Stromal cell of bone marrow (primary cell): Measurements from ENCODE around the gene GSAP.

ENCODE experiments used
- DNase-seq: peaks from one replicate; pipeline ENCODE4 v3.0.0-alpha.2; 2012; ENCODE audit warnings: low read depth

The GSAP gene

GRCh38 chr7:77327067-77327931, 88.8 kb downstream of the GSAP start:
- DNase-seq: no peak

- no peak for DNase-seq
Observed at GRCh38 chr7:77326131-77326530, 90.0 kb downstream of the GSAP start.

DNA sequence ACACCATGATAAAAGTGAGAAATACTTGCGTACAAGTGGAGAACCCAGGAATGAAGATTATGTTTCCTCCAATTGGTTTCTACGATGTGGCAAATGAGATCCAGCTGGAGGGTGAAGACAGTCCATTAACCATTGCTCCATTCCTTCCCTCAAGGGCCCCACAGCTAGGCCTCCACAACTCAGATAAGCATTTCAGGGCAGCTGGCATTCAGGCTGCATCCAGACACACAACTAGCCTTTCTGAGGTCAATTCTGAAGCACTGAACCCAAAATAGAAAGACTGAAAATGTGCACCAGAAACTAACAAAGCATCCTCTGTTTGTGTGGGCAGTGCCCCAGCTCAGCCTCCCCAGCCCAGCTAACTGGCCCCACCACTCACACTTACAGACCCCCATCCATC, 94.8 kb downstream of the GSAP start:
- DNase-seq: no peak

DNA sequence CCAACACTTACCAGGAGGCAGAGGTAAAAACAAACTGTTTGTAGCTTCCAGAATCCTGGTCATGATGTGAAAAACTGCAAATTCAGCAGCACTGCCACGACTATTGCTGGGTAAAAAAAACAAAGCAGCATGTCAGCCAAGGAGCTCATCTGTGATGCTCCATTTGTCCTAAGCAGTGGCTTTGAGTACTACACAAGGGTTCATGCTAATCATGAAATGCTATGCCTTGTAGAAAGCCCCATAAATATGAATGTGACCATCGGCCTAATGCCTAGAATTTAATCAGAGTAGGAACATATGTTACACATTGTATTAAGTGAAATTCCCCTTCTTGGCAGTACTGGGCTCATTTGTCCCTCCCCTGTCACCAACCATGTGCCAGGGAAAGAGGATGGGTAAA, 95.4 kb downstream of the GSAP start:
- DNase-seq: no peak

- DNase-seq: no peak
Observed at GRCh38 chr7:77320137-77320536, 96.0 kb downstream of the GSAP start.

- DNase-seq: no peak
Observed at GRCh38 chr7:77318019-77318418, 98.1 kb downstream of the GSAP start.

DNA sequence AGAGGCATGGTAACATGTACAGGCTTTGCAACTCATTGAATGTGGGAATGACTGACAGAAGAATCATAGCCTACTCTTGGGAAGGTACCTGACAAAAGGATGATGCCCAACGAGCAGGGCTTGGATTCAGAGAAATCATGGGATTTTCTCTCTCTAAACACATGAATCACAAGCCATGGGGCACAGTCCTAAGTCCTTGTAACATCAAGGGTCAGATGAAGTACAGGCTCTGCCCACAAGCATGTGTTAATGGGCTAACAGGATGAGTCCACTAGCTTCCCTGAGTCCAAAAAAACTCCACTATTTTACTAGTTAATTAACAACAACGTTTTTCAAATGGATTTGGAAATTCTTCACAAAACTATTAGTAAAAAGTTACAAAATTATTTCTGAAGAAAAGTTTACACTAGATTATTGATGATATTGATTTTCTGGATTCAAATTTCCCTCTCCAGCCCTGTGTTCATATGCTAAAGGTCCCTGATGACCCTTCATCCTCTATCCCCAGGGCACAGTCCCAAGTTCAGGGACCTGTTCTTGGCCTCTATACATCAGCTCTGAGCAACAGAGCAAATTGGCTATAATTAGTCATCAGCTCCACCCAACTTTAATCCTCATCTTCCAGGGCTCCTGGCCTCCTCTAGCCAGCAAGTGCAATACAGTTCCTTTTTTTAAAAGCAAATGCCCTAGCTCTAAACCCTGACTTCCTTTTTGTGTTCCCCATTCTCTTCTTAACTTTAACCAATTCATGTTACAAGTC, 99.8 kb downstream of the GSAP start:
- no peak for DNase-seq

DNA sequence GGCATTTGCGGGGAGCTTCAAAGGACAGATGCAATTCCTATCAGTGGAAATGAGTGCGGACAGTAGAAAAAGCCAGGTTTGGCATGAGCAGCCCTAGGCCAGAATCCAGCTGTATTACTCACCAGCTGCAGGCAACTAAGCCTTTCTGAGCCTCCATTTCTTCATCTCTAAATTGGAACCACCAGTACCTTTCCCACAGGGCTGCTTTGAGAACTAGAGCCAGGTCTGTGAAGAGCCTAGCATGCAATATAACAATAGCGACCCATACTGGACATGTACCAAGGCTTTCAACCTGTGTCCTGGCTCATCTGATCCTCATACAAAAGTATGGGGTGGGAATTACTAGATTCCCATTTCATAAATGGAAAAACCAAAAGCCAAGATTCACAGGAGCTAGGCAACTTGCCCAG, 101.0 kb downstream of the GSAP start:
- no peak for DNase-seq

DNA sequence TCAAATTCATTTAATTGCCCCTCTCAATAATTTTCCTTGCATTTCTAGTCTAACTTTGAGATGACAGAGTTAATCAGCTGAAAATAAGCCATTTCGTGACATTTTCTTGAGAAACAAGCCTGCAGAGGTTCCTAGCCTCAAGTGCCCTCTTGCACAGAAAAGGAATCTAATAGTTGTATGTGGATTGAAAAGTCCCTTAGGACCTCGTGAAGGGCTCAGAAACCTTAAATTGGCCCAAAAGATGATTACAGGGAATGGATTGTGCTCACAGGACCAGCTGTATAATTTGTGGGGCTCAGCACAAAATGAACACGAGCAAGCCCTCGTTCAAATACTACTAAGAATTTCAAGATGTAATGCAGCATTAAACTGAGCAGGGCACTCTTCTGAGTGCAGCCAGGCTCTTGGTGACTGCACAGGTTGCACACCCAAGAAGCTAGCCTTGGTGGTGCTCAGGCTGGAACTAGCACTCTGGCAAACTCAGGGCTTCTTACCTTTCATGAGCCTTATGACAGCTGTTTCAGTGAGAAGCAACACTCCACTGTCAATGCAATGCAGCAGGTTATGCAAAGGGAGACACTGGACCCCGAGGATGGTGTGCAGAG, 102.2 kb downstream of the GSAP start:
- DNase-seq: no peak

GRCh38 chr7:77313085-77313484, 103.1 kb downstream of the GSAP start:
- no peak for DNase-seq

GRCh38 chr7:77310982-77311381, 105.2 kb downstream of the GSAP start:
- DNase-seq: no peak

GRCh38 chr7:77309714-77310220, 106.4 kb downstream of the GSAP start:
- no peak for DNase-seq

- DNase-seq: no peak
Observed at GRCh38 chr7:77308792-77309191, 107.4 kb downstream of the GSAP start.

DNA sequence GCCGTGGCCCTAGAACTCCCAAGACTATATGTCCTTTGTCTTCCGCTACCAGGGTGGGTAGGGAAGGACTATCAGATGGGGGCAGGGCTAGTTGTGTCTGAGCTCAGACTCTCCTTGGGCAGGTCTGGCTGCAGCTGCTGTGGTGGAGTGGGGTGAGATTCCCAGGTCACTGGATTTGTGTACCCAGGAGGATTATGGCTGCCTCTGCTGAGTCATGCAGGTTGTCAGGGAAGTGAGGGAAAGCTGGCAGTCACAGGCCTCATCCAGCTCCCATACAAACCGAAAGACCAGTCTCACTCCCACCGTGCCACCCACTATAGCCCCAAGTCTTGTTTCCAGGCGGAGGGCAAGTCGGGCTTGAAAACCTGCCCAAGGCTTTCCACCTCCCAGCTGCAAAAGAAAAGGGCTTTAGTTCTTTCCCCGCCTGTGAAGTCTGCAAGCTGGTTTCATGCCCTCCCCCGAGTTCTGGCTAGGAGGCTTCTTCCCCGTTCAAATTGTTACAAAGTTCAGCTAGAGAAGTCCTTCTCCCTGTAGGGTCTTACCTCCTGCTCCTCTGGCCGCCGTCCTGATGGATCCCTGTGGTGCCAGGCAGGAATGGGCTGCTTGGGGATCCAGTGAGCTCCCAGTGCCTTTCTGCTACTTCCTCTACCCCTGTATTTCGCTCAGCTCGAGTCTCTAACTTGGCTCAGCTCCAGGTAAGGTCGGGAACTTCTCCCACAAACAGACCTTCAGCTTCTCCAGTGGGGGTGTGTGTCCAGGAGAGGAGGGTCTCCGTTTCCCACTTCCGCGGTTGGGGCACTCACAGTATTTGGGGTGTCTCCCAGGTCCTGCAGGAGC, 109.7 kb downstream of the GSAP start:
- DNase-seq: no peak

- no peak for DNase-seq
Observed at GRCh38 chr7:77295549-77295948, 120.6 kb downstream of the GSAP start.

- DNase-seq: no peak
Observed at GRCh38 chr7:77293046-77293445, 123.1 kb downstream of the GSAP start.

- no peak for DNase-seq
Observed at GRCh38 chr7:77290425-77290824, 125.7 kb downstream of the GSAP start.

- DNase-seq: no peak
Observed at GRCh38 chr7:77289387-77289786, 126.8 kb downstream of the GSAP start.

DNA sequence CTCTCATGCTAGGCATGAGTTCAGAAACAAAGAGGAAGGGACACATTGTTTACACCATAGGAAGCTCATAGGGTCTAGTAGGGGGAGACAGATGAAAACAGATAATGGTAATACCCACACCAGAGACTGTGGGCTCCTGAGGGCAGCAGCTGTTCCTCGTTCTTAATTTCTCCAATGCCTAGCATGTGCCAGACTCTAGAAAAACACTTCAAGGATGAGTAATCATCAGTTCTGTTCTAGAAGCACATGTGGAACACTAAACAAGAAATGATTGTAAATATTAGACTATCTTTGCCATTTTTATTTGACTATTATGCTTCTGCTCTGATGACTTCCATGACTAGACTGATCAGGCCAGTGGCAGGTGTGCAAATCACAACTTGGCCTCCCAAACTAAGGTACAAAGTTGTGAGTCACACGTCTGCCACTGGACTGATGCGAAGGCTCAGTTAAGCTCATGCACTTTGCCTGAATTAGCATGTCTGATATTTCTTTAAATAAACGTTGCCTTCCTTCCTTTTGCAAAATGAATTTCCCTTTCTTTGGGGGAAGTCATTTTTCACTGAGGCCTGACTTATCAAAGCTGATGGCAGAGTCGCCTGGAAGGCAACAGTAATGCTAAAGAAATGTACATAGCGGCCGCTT, 127.4 kb downstream of the GSAP start:
- DNase-seq: no peak

- DNase-seq: no peak
Observed at GRCh38 chr7:77284616-77285015, 131.5 kb downstream of the GSAP start.

GRCh38 chr7:77284005-77284404, 132.1 kb downstream of the GSAP start:
- DNase-seq: no peak
